A549 (cell line): ENCODE measurements around the gene OR6K6. TPM values are rescaled to one million over a fixed set of nuclear protein-coding genes. Genes with fewer than 3 reads are reported as not detected.

Experiments used
- ATAC-seq, 2 experiments: fragments of 200-7000 bp in 1 of 2; fragments of >200 bp in 1 of 2; cut with Nextera tagmentation in 1 of 2; cut with Tn5 transposase in 1 of 2; 3 replicates each; pipeline versions ENCODE4 v1.8.0 to v1.9.1; 2018 to 2020; ENCODE audit warnings: mild to moderate bottlenecking in 1 of 2, moderate library complexity in 1 of 2
- CTCF ChIA-PET: fragments of 300-600 bp; sonication (Branson Sonifier 250); formaldehyde crosslinking; extraction: SDS; loops from one replicate; lab custom pipeline; 2021; ENCODE audit warnings: antibody characterized with exemption, inconsistent platforms; lab: Yijun Ruan, JAX
- POLR2A ChIA-PET: fragments of 350-600 bp; formaldehyde crosslinking; extraction: SDS; loops from one replicate; lab custom pipeline; 2021; ENCODE audit warnings: antibody characterized with exemption, inconsistent platforms; lab: Yijun Ruan, JAX
- DNase-seq, 2 experiments: peaks; one replicate each; pipeline versions ENCODE4 v3.0.0 to v3.0.0-alpha.2; 2011 to 2016; ENCODE audit warnings: low read depth in 1 of 2, low spot score in 1 of 2
- FAIRE-seq: peaks from 2 replicates; lab custom pipeline; 2011; peaks lifted over from hg19 to GRCh38; lab: Jason Lieb, UNC
- H3K27ac ChIP-seq, 2 experiments: fragments of >200 bp; sonication (Bioruptor Twin); formaldehyde crosslinking; 3 replicates each; pipeline ENCODE4 v1.5.1; 2016 to 2017
- H3K4me1 ChIP-seq: fragments of >200 bp; sonication (Bioruptor Twin); formaldehyde crosslinking; 3 replicates; pipeline ENCODE4 v1.6.1; 2016
- H3K4me2 ChIP-seq: fragments of >200 bp; sonication (Bioruptor Twin); formaldehyde crosslinking; 3 replicates; pipeline ENCODE4 v1.6.1; 2016
- H3K4me3 ChIP-seq: fragments of >200 bp; sonication (Bioruptor Twin); formaldehyde crosslinking; 3 replicates; pipeline ENCODE4 v1.5.1; 2016
- H3K9me3 ChIP-seq: fragments of >200 bp; sonication (Bioruptor Twin); formaldehyde crosslinking; 3 replicates; pipeline ENCODE4 v1.6.1; 2016
- CBX8 ChIP-seq: fragments of 200-600 bp; sonication (generic); IDR thresholded peaks from 2 replicates; pipeline ENCODE4 v1.6.1; 2016
- CHD2 ChIP-seq: fragments of 150-350 bp; IDR thresholded peaks from 2 replicates; pipeline ENCODE4 v1.6.1; 2014; ENCODE audit warnings: low read length; ENCODE audit not compliant: partially characterized antibody
- EP300 ChIP-seq, 2 experiments: fragments of >200 bp; sonication (Bioruptor Twin); formaldehyde crosslinking; IDR thresholded peaks; 2 replicates in 1 of 2; 3 replicates in 1 of 2; pipeline ENCODE4 v1.6.1; 2016 to 2017
- ESRRA ChIP-seq: fragments of 150-350 bp; IDR thresholded peaks from 2 replicates; pipeline ENCODE4 v1.6.1; 2014; ENCODE audit warnings: mild to moderate bottlenecking, low read length, borderline replicate concordance
- FOSB ChIP-seq: fragments of 250-450 bp; sonication (Bioruptor Pico); IDR thresholded peaks from 2 replicates; pipeline ENCODE4 v1.5.0; 2020; ENCODE audit warnings: mild to moderate bottlenecking, moderate library complexity
- FOSL2 ChIP-seq, 2 experiments: fragments of 450-650 bp in 1 of 2; fragments of >200 bp in 1 of 2; sonication (Bioruptor Twin) in 1 of 2; formaldehyde crosslinking; IDR thresholded peaks; 2 replicates each; pipeline versions ENCODE4 v1.5.0 to v1.6.1; 2016 to 2020; ENCODE audit warnings: mild to moderate bottlenecking in 1 of 2, moderate library complexity in 1 of 2
- FOXS1 ChIP-seq: fragments of 250-450 bp; sonication (Bioruptor Pico); IDR thresholded peaks from 2 replicates; pipeline ENCODE4 v1.5.0; 2020; ENCODE audit warnings: mild to moderate bottlenecking, moderate library complexity
- HEYL ChIP-seq: fragments of 250-450 bp; sonication (Bioruptor Pico); IDR thresholded peaks from 2 replicates; pipeline ENCODE4 v1.8.0; 2021; ENCODE audit warnings: mild to moderate bottlenecking, moderate library complexity
- HOXA7 ChIP-seq: fragments of 250-450 bp; sonication (Bioruptor Pico); IDR thresholded peaks from 2 replicates; pipeline ENCODE4 v1.5.0; 2020; ENCODE audit warnings: mild to moderate bottlenecking, moderate library complexity
- JUN ChIP-seq, 2 experiments: fragments of >200 bp; sonication (Bioruptor Twin); formaldehyde crosslinking; IDR thresholded peaks; 2 replicates in 1 of 2; 3 replicates in 1 of 2; pipeline ENCODE4 v1.6.1; 2016 to 2017
- JUNB ChIP-seq: fragments of >200 bp; sonication (Bioruptor Twin); formaldehyde crosslinking; IDR thresholded peaks from 2 replicates; pipeline ENCODE4 v1.6.1; 2016
- KDM1A ChIP-seq: fragments of 200-600 bp; sonication (generic); IDR thresholded peaks from 2 replicates; pipeline ENCODE4 v1.6.1; 2016; ENCODE audit warnings: low read depth, mild to moderate bottlenecking
- MAZ ChIP-seq: fragments of 150-350 bp; IDR thresholded peaks from 2 replicates; pipeline ENCODE4 v1.6.1; 2014; ENCODE audit warnings: antibody characterized with exemption, low read depth, low read length, borderline replicate concordance
- MYC ChIP-seq: IDR thresholded peaks from 2 replicates; pipeline ENCODE4 v1.6.1; 2012; ENCODE audit warnings: mild to moderate bottlenecking, inconsistent platforms, low read length, improper control_type of control experiment, borderline replicate concordance
- NPAS2 ChIP-seq: fragments of 250-450 bp; sonication (Bioruptor Pico); IDR thresholded peaks from 2 replicates; pipeline ENCODE4 v1.8.0; 2022; ENCODE audit warnings: mild to moderate bottlenecking, moderate library complexity, borderline replicate concordance
- RAD21 ChIP-seq, 2 experiments: fragments of >200 bp in 1 of 2; sonication (Bioruptor Twin) in 1 of 2; formaldehyde crosslinking in 1 of 2; IDR thresholded peaks in 1 of 2; conservative IDR thresholded peaks in 1 of 2; 2 replicates in 1 of 2; 3 replicates in 1 of 2; pipeline ENCODE4 v1.6.1; 2012 to 2018; ENCODE audit warnings: inconsistent platforms in 1 of 2
- RARB ChIP-seq: fragments of 250-450 bp; sonication (Bioruptor Pico); IDR thresholded peaks from 2 replicates; pipeline ENCODE4 v1.8.0; 2021; ENCODE audit warnings: mild to moderate bottlenecking, moderate library complexity
- RCOR1 ChIP-seq: fragments of 150-350 bp; IDR thresholded peaks from 2 replicates; pipeline ENCODE4 v1.6.1; 2014; ENCODE audit warnings: antibody characterized with exemption, low read length, low read depth
- RFX5 ChIP-seq: fragments of 450-650 bp; IDR thresholded peaks from 2 replicates; pipeline ENCODE4 v1.7.1; 2014; ENCODE audit warnings: antibody characterized with exemption, mild to moderate bottlenecking, moderate library complexity
- TP53 ChIP-seq: fragments of 250-450 bp; sonication (Bioruptor Pico); IDR thresholded peaks from 2 replicates; pipeline ENCODE4 v1.5.0; 2021; ENCODE audit warnings: mild to moderate bottlenecking, moderate library complexity
- WGBS: methylation state at CpG from one replicate; pipeline ENCODE4 v1.1.6; 2017; ENCODE audit errors: missing lambda C conversion rate; 5-methylcytosine and 5-hydroxymethylcytosine counted together
- polyA plus RNA-seq, 4 experiments: library from polyadenylated mRNA; depleted of rRNA in 3 of 4; stranded (reverse); fragments of >200 nt; fragmentation: RNase III in 1 of 4; extraction: RNeasy Plus Mini Kit Qiagen cat#74134 plus additional on column Dnase treatment in 1 of 4; gene quantifications; 2 replicates in 3 of 4; 3 replicates in 1 of 4; pipeline ENCODE4 v1.2.3, GENCODE V29; 2011 to 2017
- TF ChIP-seq, protein P1 (sequence below): IDR thresholded peaks from 2 replicates; pipeline ENCODE4 v1.6.1; 2012
- TF ChIP-seq, protein P2 (sequence below): IDR thresholded peaks from 2 replicates; pipeline ENCODE4 v1.6.1; 2012; ENCODE audit warnings: low read depth, borderline replicate concordance
- TF ChIP-seq, protein P3 (sequence below): fragments of 250-450 bp; sonication (Bioruptor Pico); IDR thresholded peaks from 2 replicates; pipeline ENCODE4 v1.5.0; 2020; ENCODE audit warnings: low read depth, mild to moderate bottlenecking, moderate library complexity
- TF ChIP-seq, protein P4 (sequence below): IDR thresholded peaks from 2 replicates; pipeline ENCODE4 v1.6.1; 2012
- TF ChIP-seq, protein P5 (sequence below): fragments of 150-350 bp; IDR thresholded peaks from 2 replicates; pipeline ENCODE4 v1.6.1; 2014; ENCODE audit warnings: low read depth, mild to moderate bottlenecking, low read length
- TF ChIP-seq, protein P6 (sequence below): fragments of 450-650 bp; IDR thresholded peaks from 2 replicates; pipeline ENCODE4 v1.6.1; 2014; ENCODE audit warnings: antibody characterized with exemption

Gene OR6K6
- polyA plus RNA-seq, 2 of the 4 experiments (the other 2 are of a cell fraction) = not detected

DNA sequence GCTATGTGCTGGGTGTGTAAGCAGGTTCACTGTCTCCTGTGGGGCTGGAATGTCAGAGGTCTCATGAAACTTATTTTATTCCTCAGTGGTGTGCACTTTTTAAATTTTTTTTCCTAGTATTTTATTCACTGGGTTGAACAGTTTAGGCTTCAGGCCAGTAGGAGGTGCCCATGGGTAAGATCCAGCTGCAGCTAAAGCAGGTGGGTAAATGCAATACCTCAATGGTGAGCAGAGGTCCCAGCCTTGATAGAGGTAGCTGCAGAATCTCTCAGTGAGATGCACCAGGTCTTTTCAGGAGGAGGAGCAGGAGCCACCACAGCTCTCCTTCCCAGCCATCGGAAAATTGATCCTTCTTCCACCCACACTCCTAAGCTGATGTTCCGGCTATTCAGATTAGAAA lies 39.1 kb downstream of the OR6K6 start:
- no peak for FAIRE-seq
- TF ChIP-seq EP300 (IDR thresholded peaks at IDR 0.05) (no peak), FOSB (CRISPR knock-in tag) (no peak), RCOR1 (no peak), RARB (CRISPR knock-in tag) (no peak), CHD2 (no peak), ESRRA (no peak), NPAS2 (CRISPR knock-in tag) (no peak), JUNB (no peak)
- TF ChIP-seq, protein P1, sequence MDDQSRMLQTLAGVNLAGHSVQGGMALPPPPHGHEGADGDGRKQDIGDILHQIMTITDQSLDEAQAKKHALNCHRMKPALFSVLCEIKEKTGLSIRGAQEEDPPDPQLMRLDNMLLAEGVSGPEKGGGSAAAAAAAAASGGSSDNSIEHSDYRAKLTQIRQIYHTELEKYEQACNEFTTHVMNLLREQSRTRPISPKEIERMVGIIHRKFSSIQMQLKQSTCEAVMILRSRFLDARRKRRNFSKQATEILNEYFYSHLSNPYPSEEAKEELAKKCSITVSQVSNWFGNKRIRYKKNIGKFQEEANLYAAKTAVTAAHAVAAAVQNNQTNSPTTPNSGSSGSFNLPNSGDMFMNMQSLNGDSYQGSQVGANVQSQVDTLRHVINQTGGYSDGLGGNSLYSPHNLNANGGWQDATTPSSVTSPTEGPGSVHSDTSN = no peak
- TF ChIP-seq, protein P2, sequence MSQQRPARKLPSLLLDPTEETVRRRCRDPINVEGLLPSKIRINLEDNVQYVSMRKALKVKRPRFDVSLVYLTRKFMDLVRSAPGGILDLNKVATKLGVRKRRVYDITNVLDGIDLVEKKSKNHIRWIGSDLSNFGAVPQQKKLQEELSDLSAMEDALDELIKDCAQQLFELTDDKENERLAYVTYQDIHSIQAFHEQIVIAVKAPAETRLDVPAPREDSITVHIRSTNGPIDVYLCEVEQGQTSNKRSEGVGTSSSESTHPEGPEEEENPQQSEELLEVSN = no peak
- ChIA-PET POLR2A (no interaction called here), CTCF (interaction anchor here (0.9 kb wide), 1 partner anchor 14 kb away, joined by 3 read pairs; no protein-coding TSS in a partner anchor)
- no peak for DNase-seq
- 21% methylated on average over 2 of the region's 2 CpGs for WGBS
- no peak overlapping the region for H3K4me3 ChIP-seq
- H3K9me3 ChIP-seq = no peaks in the 10 kb centered on the region
- no peak for ATAC-seq
- H3K4me1 ChIP-seq = no peaks in the 10 kb centered on the region
- no peak overlapping the region for H3K4me2 ChIP-seq
- H3K27ac ChIP-seq = no peak overlapping the region

DNA sequence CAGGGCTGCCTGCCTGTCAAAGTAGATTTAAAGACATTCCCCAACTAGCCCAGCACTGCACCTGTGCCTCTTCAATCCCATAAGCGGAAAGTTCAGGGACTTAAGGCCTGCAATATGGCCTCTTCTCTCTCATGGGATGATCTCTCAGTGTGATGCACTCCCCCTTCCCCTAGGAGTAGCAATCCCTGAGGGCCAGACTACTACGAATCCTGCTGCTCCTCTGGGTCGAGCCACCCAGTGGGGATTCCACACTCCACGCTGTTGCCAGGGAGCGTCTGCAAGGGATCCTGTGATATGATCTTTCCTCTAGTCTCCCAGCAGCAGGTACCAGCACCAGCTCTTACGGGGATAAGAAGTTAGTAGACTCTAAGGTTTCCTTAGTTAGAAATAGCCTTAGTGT lies 39.7 kb downstream of the OR6K6 start:
- Histone ChIP-seq H3K4me2 (no peak overlapping the region), H3K4me3 (no peak overlapping the region), H3K4me1 (no peaks in the 10 kb centered on the region), H3K9me3 (no peaks in the 10 kb centered on the region), H3K27ac (no peak overlapping the region)
- POLR2A ChIA-PET = no interaction called here
- CTCF ChIA-PET = interaction anchor here (0.9 kb wide), 1 partner anchor 13 kb away, joined by 3 read pairs; no protein-coding TSS in a partner anchor
- WGBS = 4% methylated on average over 5 of the region's 6 CpGs
- DNase-seq = no peak
- no peak for FAIRE-seq
- TF ChIP-seq CBX8 (no peak), CHD2 (no peak), MYC (no peak), RFX5 (no peak), FOXS1 (CRISPR knock-in tag) (no peak), MAZ (no peak), RAD21 (conservative IDR thresholded peaks at IDR 0.05 in 1 of 2, IDR thresholded peaks at IDR 0.05 in 1 of 2) (no peak)
- TF ChIP-seq, protein P3, sequence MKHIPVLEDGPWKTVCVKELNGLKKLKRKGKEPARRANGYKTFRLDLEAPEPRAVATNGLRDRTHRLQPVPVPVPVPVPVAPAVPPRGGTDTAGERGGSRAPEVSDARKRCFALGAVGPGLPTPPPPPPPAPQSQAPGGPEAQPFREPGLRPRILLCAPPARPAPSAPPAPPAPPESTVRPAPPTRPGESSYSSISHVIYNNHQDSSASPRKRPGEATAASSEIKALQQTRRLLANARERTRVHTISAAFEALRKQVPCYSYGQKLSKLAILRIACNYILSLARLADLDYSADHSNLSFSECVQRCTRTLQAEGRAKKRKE (CRISPR knock-in tag) = no peak
- no peak for ATAC-seq

DNA sequence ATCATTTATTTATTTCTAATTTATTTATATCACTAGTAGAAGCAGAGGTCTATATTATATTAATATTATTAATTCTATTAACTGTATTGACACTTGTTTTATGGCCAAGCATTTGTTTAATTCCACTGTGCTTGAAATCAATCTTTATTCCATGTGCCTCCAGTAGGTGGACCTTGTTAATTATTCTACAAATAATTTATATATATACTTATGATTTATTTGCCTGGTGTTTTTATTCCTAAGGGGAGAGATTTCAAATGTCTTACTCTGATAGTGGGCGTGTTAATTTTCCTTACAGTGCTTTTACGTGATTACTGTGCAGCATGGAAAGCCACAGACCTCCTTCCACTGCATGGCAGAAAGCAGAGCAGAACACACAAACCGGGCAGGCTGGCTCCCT lies 44.0 kb downstream of the OR6K6 start:
- Histone ChIP-seq H3K4me1 (no peaks in the 10 kb centered on the region), H3K4me3 (no peak overlapping the region), H3K4me2 (no peak overlapping the region), H3K9me3 (no peaks in the 10 kb centered on the region), H3K27ac (no peak overlapping the region)
- DNase-seq (no peak), ATAC-seq (no peak), FAIRE-seq (no peak)
- WGBS = 16% methylated on average over 3 of the region's 3 CpGs
- TF ChIP-seq FOSL2 (IDR thresholded peaks at IDR 0.05) = no peak
- no peak for TF ChIP-seq FOSL2 (CRISPR knock-in tag; IDR thresholded peaks at IDR 0.05)
- no peak for TF ChIP-seq JUN (IDR thresholded peaks at IDR 0.05)
- no peak for TF ChIP-seq RAD21 (conservative IDR thresholded peaks at IDR 0.05 in 1 of 2, IDR thresholded peaks at IDR 0.05 in 1 of 2)
- TF ChIP-seq, protein P4, sequence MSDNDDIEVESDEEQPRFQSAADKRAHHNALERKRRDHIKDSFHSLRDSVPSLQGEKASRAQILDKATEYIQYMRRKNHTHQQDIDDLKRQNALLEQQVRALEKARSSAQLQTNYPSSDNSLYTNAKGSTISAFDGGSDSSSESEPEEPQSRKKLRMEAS = no peak
- TF ChIP-seq, protein P5, sequence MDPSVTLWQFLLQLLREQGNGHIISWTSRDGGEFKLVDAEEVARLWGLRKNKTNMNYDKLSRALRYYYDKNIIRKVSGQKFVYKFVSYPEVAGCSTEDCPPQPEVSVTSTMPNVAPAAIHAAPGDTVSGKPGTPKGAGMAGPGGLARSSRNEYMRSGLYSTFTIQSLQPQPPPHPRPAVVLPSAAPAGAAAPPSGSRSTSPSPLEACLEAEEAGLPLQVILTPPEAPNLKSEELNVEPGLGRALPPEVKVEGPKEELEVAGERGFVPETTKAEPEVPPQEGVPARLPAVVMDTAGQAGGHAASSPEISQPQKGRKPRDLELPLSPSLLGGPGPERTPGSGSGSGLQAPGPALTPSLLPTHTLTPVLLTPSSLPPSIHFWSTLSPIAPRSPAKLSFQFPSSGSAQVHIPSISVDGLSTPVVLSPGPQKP = no peak
- no peak for TF ChIP-seq RARB (CRISPR knock-in tag)
- TF ChIP-seq, protein P6, sequence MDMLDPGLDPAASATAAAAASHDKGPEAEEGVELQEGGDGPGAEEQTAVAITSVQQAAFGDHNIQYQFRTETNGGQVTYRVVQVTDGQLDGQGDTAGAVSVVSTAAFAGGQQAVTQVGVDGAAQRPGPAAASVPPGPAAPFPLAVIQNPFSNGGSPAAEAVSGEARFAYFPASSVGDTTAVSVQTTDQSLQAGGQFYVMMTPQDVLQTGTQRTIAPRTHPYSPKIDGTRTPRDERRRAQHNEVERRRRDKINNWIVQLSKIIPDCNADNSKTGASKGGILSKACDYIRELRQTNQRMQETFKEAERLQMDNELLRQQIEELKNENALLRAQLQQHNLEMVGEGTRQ = no peak
- no peak for TF ChIP-seq ESRRA
- no peak for TF ChIP-seq KDM1A
- TF ChIP-seq TP53 (CRISPR knock-in tag) = no peak
- no peak for TF ChIP-seq HOXA7 (CRISPR knock-in tag)
- TF ChIP-seq JUNB = no peak
- TF ChIP-seq, protein P3 (CRISPR knock-in tag) = no peak
- no peak for TF ChIP-seq HEYL (CRISPR knock-in tag)
- POLR2A ChIA-PET = no interaction called here
- CTCF ChIA-PET = no interaction called here
